Bone marrow (tissue), 2 donors: Measurements from ENCODE around the gene TTC36.
A peak's percentile ranks its signal among the peaks of the same experiment; 100 is the strongest.
"Not testable (repeated sequence)": the region's sequence is repeated elsewhere in the genome, so short reads cannot be mapped to it uniquely, and the experiment has no call there.

Experiments used
- DNase-seq, 2 donors: peaks; one replicate each; lab custom pipeline; 2025; lab: John Stamatoyannopoulos, UW

Gene TTC36

DNA sequence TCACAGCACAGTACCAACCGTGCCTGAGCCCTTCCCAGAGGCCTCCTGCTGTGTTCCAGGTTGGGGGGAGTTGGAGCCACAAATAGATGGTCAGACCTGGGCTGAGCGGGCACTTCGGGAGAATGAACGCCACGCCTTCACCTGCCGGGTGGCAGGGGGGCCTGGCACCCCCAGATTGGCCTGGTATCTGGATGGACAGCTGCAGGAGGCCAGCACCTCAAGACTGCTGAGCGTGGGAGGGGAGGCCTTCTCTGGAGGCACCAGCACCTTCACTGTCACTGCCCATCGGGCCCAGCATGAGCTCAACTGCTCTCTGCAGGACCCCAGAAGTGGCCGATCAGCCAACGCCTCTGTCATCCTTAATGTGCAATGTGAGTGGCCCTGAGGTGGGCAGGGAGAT lies 4.8 kb downstream of the TTC36 start:
- no peak for DNase-seq

DNA sequence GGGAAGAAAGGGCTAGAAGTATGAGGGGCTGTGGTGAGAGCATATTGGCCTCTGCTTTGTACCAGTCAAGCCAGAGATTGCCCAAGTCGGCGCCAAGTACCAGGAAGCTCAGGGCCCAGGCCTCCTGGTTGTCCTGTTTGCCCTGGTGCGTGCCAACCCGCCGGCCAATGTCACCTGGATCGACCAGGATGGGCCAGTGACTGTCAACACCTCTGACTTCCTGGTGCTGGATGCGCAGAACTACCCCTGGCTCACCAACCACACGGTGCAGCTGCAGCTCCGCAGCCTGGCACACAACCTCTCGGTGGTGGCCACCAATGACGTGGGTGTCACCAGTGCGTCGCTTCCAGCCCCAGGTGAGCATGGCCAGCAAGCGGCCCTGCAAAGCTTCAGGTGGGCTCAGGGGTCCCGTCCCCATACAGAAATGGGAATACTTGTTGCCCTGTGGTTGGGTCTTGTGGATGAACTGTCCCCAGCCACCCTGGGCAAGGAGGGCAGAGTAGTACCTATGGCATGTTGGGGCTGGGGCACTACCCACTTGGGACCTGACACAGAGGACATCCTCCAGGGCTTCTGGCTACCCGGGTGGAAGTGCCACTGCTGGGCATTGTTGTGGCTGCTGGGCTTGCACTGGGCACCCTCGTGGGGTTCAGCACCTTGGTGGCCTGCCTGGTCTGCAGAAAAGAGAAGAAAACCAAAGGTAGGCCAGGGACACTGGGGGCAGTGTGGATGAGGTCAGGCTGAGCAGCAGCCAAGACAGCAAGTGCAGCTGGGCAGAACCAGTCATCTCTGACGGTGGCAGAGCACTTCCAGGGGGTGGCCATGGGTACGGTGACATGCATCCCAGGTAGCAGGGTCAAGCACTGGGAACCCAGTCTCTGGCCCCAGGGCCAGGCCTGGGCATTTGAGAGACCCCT lies 5.8 kb downstream of the TTC36 start:
- DNase-seq, result no peak

DNA sequence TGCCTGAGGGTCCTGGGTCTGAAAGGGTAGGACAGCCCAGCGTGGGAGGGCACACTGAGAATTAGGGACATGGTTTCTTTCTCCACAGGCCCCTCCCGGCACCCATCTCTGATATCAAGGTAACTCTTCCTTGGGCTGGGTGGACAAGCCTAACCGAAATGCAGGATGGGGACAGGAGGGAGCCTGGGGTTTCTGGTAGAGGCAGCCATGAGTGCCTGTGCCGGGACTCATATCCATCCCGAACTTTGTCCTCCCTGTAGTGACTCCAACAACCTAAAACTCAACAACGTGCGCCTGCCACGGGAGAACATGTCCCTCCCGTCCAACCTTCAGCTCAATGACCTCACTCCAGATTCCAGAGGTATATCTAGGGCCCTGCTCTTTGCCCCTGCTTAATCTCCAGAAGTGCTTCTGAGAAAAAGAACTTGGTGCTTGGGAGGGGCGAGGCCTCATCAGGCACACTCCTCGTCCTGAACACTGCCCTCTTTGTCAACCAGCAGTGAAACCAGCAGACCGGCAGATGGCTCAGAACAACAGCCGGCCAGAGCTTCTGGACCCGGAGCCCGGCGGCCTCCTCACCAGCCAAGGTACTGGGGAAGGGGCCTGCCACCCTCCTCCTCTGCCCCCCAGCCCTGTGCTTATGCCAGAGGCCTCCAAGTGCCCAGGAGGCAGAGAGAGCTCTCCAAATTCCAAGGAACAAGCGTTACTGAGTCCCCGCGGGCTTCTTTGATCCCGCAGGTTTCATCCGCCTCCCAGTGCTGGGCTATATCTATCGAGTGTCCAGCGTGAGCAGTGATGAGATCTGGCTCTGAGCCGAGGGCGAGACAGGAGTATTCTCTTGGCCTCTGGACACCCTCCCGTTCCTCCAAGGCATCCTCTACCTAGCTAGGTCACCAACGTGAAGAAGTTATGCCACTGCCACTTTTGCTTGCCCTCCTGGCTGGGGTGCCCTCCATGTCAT lies 6.8 kb downstream of the TTC36 start:
- no peak for DNase-seq

DNA sequence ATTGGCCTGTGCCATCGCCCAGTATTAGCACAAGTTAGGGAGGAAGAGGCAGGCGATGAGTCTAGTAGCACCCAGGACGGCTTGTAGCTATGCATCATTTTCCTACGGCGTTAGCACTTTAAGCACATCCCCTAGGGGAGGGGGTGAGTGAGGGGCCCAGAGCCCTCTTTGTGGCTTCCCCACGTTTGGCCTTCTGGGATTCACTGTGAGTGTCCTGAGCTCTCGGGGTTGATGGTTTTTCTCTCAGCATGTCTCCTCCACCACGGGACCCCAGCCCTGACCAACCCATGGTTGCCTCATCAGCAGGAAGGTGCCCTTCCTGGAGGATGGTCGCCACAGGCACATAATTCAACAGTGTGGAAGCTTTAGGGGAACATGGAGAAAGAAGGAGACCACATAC lies 8.0 kb downstream of the TTC36 start:
- no peak for DNase-seq

DNA sequence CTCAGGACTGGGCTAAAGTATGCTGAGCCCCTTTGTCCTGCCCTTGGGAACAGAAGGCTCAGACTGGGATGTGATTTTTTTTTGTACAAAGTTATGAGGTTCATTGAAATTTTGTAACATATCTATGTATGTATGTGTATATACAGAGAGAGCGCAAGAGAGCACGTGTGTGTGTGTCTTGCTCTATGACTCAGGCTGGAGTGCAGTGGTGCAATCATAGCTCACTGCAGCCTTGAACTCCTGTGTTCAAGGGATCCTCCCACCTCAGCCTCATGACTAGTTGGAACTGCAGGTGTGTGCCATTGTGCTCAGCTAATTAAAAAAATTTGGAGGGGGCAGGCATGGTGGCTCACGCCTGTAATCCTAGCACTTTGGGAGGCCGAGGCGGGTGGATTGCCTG lies 9.5 kb downstream of the TTC36 start:
- no peak for DNase-seq

DNA sequence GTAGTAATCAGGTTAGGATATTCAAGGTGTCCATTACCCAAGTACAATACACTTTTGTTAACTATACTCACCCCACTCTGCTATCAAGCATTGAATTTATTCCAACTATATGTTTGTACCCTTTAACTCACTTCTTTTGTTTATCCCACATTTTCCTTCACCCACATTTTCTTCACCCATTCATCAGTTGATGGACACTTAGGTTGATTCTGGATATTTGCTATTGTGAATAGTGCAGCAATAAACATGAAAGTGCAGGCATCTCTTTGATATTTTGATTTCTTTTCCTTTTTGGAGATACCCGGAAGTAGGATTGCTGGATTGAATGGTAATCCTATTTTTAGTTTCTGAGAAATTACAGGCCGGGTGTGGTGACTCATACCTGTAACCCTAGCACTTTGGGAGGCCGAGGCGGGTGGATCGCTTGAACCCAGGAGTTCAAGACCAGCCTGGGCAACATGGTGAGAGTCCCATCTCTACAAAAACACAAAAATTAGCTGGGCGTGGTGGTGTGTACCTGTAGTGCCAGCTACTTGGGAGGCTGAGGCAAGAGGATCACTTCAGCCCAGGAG lies 10.2 kb downstream of the TTC36 start:
- no peak for DNase-seq

DNA sequence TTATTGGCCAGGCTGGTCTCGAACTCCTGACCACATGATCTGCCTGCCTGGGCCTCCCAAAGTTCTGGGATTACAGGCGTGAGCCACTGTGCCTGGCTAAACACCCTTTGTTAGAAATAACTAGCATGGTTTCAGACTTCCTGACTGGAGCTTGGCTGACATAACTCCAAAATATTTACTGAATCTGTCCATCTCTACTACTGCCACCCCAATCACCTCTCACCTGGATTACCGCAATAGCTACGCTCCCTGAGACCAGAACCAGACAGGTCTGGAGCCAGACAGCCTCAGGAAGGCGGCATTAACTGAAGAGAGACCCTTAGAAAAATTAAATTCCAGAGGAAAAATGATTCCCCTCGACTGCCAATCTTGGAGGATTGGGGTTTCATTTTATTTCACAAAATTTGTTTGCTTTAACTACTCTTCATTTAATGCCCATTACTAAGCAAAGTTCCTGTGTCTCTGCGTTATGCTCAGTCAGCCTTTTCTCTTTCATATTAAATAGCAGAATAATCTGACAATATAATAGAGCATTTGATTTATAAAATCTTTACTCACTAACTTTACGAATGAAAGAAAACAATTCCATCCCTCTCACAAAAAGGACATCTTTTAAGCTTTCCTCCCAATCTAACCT lies 16.9 kb downstream of the TTC36 start:
- no peak for DNase-seq

DNA sequence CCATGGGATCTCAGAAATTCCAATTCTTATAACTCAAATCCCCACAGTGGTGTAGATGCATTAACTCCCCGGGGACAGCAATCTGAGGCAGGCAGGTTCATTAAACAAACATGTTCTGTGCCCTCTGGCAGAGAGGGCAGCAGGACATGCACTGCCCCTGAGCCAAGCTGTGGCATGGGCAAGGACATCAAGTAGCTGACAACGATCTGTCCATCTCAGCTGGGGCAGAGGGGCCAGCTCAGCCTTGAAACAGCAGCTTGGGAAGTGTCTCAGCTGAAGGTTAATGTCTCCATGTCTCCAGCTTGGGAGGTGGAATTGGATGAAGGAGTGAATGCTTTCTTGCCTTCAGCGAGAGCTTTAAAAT lies 17.4 kb downstream of the TTC36 start:
- no peak for DNase-seq

DNA sequence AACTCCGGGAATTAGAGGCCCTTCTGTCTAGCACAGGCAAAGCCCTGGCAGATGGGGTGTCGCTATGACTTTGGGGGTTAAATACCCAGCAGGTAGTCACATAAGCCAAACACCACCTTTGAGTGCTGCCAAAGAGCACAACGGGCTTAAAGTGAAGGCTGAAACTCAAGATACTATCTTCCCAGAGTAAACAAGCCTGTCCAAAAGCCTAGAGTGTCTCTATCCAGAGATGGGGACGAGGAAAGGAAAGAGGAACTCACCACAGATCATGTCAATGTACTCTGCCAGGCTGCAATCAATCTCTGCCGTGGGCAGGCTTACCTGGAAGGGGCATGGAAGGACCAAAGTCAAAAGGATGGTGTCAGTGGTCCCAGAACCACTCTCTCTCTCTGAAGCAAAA lies 18.3 kb downstream of the TTC36 start:
- DNase-seq, result no peak

DNA sequence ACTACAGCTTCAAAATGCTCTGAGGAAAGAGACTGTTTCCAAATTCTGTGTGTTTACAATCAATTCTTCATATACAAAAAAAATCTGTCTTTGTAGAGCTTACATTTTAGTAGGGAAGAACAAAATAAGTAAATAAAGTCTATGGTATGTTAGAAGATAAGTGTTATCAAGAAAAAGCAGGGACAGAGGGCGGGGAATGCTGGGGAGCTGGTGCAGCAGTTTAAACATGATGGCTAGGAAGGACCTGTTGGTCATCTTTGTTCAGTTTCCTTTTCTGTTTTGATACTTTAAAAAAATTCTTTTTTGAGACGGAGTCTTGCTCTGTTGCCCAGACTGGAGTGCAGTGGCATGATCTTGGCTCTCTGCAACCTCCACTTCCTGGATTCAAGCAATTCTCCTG lies 19.9 kb downstream of the TTC36 start:
- no peak for DNase-seq

DNA sequence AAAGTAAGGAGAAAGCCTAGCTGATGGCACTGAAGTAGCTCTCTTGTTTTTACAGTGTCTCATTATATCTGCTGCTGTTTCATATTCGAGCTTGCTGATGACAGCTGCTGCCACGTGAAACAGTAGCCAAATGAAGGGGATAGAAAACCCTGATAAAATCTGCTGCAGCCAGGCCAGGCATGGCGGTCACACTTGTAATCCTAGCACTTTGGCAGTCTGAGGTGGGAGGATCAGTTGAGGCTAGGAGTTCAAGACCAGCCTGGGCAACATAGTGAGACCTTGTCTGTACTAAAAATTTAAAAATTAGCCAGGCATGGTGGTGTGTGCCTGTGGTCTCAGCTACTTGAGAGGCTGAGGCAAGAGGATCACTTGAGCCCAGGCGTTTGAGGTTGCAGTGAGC lies 25.1 kb downstream of the TTC36 start:
- DNase-seq, result no peak

DNA sequence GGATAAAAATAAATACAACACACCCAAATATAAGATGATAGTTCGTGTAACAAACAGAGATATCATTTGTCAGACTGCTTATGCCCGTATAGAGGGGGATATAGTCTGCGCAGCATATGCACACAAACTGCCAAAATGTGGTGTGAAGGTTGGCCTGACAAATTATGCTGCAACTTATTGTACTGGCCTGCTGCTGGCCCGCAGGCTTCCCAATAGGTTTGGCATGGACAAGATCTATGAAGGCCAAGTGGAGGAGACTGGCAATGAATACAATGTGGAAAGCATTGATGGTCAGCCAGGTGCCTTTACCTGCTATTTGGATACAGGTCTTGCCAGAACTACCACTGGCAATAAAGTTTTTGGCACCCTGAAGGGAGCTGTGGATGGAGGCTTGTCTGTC lies 33.5 kb downstream of the TTC36 start:
- no peak for DNase-seq

DNA sequence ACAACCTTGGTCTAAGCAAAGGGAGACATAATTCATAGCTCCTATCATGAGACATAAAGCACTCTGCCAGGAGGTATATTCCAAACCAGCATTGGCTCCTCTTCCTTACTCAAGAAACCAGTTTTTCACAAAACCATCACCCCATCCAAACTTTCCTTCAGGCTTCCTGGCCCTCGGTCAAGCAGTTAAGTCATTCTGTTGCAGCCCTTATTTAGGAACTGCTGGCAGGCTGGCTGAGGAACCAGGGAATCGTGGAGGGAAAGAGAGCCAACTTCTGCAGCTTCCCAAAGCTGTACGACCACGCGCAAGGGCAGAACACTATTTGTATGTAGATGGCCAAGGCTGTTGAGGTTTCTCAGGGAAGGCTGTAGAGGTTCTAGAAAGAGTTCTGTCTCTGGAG lies 37.8 kb downstream of the TTC36 start:
- no peak for DNase-seq

DNA sequence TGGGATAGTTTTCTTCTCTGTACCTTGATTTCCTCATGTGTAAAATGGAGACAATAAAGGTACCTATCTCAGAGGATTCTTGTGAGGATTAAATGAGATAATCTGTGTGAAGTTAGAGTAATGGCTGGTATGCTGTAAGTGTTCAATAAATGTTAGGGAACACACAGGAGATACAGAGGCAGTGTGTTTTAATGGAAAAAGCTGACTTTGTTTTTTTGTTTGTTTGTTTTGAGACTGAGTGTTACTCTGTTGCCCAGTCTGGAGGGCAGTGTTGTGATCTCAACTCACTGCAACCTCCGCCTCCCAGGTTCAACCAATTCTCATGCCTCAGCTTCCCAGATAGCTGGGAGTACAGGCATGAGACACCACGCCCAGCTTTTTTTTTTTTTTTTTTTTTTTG lies 42.4 kb downstream of the TTC36 start:
- DNase-seq, result no peak

DNA sequence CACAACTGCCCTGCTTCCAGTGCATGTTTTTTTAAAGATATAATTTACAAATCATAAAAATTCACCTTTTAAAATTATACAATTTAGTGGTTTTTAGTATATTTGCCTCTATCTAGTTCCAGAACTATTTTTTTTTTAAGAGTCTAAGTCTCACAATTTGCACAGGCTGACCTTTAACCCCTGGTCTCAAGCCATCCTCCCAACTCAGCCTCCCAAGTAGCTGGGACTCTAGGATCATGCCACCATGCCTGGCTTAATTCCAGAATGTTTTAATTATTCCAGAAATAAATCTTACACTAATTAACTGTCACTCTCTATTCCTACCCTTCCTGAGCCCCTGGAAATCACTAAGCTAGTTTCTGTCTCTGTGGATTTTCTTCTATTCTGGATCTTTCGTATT lies 43.5 kb downstream of the TTC36 start:
- DNase-seq, result no peak

DNA sequence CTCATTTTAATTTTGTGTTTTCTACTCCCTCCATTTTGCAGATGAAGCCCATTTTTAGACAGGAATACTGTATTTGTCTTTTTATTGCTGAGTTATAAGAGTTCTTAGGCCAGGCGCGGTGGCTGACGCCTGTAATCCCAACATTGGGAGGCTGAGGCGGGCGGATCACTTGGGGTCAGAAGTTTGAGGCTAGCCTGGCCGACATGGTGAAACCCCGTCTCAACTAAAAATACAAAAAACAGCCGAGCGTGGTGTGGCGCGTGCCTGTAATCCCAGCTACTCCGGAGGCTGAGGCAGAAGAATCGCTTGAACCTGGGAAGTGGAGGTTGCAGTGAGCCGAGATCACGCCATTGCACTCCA lies 44.4 kb downstream of the TTC36 start:
- not testable (repeated sequence) for DNase-seq

DNA sequence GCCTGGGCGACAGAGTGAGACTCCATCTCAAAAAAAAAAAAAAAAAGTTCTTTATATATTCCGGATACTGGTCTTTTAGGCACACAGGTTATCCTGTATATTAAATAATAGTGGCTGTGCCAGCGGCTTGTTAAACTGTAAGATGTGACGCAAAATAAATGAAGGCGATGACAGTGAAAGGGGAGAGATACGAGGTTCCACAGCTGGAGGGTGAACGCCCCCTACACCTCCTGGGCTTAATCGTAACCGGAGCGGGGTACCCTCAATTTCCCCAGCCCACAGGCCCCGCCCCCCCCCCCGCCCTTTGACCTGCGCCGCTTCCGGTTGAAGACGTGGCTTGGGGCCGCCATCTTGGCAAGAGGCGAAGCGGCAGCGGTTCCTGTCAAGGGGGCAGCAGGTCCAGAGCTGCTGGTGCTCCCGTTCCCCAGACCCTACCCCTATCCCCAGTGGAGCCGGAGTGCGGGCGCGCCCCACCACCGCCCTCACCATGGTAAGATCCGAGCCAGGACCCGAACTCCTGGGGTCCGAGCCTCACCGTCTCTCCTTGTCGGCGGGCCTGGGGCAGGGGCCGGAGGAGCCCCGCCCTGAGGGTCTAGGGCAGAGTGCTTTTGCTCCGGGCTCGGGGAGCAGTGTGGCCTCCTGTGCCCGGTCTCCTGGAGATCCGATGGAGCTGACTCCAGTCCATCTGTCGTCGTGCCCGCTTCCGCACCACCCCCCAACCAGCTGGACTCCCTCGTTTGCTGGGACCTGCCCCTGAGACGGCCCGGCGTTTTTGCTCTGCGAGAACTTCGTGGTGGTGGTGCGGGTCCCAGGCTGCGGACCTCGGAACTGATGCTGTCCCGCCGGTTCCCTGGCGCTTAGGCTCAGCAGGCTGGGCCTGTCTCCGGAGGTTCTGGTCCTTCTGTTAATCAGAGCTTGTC lies 45.0 kb downstream of the TTC36 start, which contains the start of gene ARCN1:
Gene ARCN1, plus strand, starts transcription at position 349 of the 920 bp plus-strand sequence. Its CDS starts 139 bp downstream, at position 488.
- DNase-seq, result peak; percentile 67 to 68

DNA sequence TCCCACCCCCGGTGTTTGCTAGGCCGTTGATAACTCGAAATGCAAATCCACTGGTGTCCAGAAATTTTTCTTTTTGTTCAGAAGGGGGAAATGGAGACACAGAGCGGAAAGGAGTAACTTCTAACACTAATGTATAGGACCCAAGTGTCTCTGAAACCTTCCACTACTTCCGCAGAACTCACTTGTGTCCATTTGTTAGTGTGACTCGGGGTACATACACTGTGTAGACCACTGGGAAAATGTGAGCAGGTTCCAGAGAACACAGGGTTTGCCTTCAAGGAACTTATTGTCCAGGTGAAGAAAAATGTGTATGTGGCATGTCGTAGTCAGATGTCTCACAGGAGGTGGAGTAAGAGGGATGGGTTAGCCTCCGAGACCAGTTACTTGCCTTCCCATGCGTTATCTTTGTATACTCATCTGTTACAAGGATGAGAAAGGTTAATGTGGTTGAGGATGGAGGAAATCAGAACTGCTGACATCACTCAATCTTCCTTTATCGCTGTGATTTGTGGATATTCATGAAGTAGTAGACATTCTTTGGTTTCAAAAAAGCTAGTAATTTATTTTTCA lies 45.8 kb downstream of the TTC36 start:
- peak in 1 of 2 donors; percentile 3 for DNase-seq

DNA sequence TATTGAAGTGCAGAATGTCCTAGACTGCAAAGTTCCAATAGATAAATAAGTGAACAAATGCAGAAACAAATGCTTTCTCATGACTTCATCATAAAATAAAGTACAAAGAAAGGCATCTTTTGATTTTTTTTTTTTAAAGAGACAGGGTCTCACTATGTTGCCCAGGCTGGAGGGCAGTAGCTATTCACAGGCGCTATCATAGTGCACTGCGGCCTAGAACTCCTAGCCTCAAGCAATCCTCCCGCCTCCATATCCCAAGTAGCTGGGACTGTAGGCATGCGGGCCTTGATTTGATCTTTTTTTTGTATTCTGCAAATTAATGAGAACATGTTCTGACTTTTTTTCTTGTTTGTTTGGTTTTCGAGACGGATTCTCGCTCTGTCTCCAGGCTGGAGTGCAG lies 47.4 kb downstream of the TTC36 start:
- no peak for DNase-seq

DNA sequence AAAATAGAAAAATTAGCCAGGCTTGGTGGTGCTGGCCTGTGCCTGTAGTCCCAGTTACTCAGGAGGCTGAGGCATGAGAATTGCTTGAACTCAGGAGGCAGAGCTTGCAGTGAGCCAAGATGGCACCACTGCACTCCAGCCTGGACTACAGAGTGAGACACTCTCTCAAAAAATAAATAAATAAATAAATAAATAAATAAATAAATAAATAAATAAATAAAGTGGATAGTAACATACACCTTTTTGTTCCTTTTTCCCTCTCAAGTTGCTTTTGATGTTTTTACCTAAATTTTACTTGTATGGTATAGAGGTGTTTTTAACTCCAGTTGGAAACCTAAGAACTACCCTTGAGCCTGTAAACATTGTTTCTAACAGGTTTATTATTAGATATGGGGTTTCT lies 50.7 kb downstream of the TTC36 start:
- DNase-seq, result not testable (repeated sequence)
